SK-N-SH treated with all-trans-retinoic acid at 6 μM for 48 hours (cell line): ENCODE measurements around the gene CCDC190.

Experiments
- BACH2 ChIP-seq: fragments of 250-450 bp; sonication (Bioruptor Pico); IDR thresholded peaks from 2 replicates; pipeline ENCODE4 v1.9.0; 2021; ENCODE audit warnings: mild to moderate bottlenecking, borderline replicate concordance
- CREB5 ChIP-seq: fragments of 250-450 bp; sonication (Bioruptor Pico); IDR thresholded peaks from 2 replicates; pipeline ENCODE4 v1.5.1; 2020; ENCODE audit warnings: low read depth, mild to moderate bottlenecking, moderate library complexity
- ESRRG ChIP-seq: fragments of 250-450 bp; sonication (Bioruptor Pico); IDR thresholded peaks from 2 replicates; pipeline ENCODE4 v1.6.1; 2021; ENCODE audit warnings: mild to moderate bottlenecking
- PATZ1 ChIP-seq: fragments of 250-450 bp; sonication (Bioruptor Pico); IDR thresholded peaks from 2 replicates; pipeline ENCODE4 v1.8.0; 2020; ENCODE audit warnings: mild to moderate bottlenecking, moderate library complexity, borderline replicate concordance
- RARB ChIP-seq: fragments of 250-450 bp; sonication (Bioruptor Pico); IDR thresholded peaks from 2 replicates; pipeline ENCODE4 v1.8.0; 2021; ENCODE audit warnings: mild to moderate bottlenecking, moderate library complexity
- SNAI2 ChIP-seq: fragments of 250-450 bp; sonication (Bioruptor Pico); IDR thresholded peaks from 2 replicates; pipeline ENCODE4 v1.5.0; 2020; ENCODE audit warnings: mild to moderate bottlenecking, moderate library complexity
- TSHZ2 ChIP-seq: fragments of 250-450 bp; sonication (Bioruptor Pico); IDR thresholded peaks from 2 replicates; pipeline ENCODE4 v1.5.0; 2020; ENCODE audit warnings: mild to moderate bottlenecking, moderate library complexity
- ZFP3 ChIP-seq: fragments of 250-450 bp; sonication (Bioruptor Pico); IDR thresholded peaks from 2 replicates; pipeline ENCODE4 v1.5.0; 2020; ENCODE audit warnings: mild to moderate bottlenecking, moderate library complexity
- ZNF565 ChIP-seq: fragments of 450-650 bp; formaldehyde crosslinking; conservative IDR thresholded peaks from 2 replicates; pipeline ENCODE4 v1.5.0; 2020; ENCODE audit warnings: low read depth, mild to moderate bottlenecking, moderate library complexity

- TF ChIP-seq ESRRG (CRISPR knock-in tag) (no peak), RARB (CRISPR knock-in tag) (no peak), PATZ1 (CRISPR knock-in tag) (no peak), BACH2 (CRISPR knock-in tag) (no peak), TSHZ2 (CRISPR knock-in tag) (no peak), SNAI2 (no peak), ZFP3 (CRISPR knock-in tag) (no peak), ZNF565 (no peak), CREB5 (CRISPR knock-in tag) (no peak)
Observed at GRCh38 chr1:162876751-162877150, 15.8 kb upstream of the CCDC190 start.
